Measurements from ENCODE around the gene VWC2.

The VWC2 gene

GRCh38 chr7:49850921-49851613 is 77.6 kb downstream of the VWC2 start:
- no peak for TF ChIP-seq GATA2 (IDR thresholded peaks at IDR 0.05; ENCODE audit: low read depth, low read length)
- TF ChIP-seq GATA3 (IDR thresholded peaks at IDR 0.05; ENCODE audit: low read depth, low read length): no peak

- TF ChIP-seq GATA3 (IDR thresholded peaks at IDR 0.05; ENCODE audit: low read depth, low read length) (no peak), GATA2 (IDR thresholded peaks at IDR 0.05; ENCODE audit: low read depth, low read length) (no peak)
Observed at GRCh38 chr7:49852619-49853462, 79.4 kb downstream of the VWC2 start.

GRCh38 chr7:49855281-49855980 is 82.0 kb downstream of the VWC2 start:
- TF ChIP-seq GATA3 (IDR thresholded peaks at IDR 0.05; ENCODE audit: low read depth, low read length) (no peak), GATA2 (IDR thresholded peaks at IDR 0.05; ENCODE audit: low read depth, low read length) (no peak)

GRCh38 chr7:49860293-49860692 is 86.9 kb downstream of the VWC2 start:
- TF ChIP-seq GATA2 (IDR thresholded peaks at IDR 0.05; ENCODE audit: low read depth, low read length): no peak
- TF ChIP-seq GATA3 (IDR thresholded peaks at IDR 0.05; ENCODE audit: low read depth, low read length): no peak

GRCh38 chr7:49866076-49866735 is 92.8 kb downstream of the VWC2 start:
- TF ChIP-seq GATA2 (IDR thresholded peaks at IDR 0.05; ENCODE audit: low read depth, low read length) (no peak), GATA3 (IDR thresholded peaks at IDR 0.05; ENCODE audit: low read depth, low read length) (no peak)

GRCh38 chr7:49866910-49867309 is 93.5 kb downstream of the VWC2 start:
- TF ChIP-seq GATA3 (IDR thresholded peaks at IDR 0.05; ENCODE audit: low read depth, low read length) (no peak), GATA2 (IDR thresholded peaks at IDR 0.05; ENCODE audit: low read depth, low read length) (no peak)

- no peak for TF ChIP-seq GATA2 (IDR thresholded peaks at IDR 0.05; ENCODE audit: low read depth, low read length)
- TF ChIP-seq GATA3 (IDR thresholded peaks at IDR 0.05; ENCODE audit: low read depth, low read length): no peak
Observed at GRCh38 chr7:49873420-49873819, 100.0 kb downstream of the VWC2 start.

- TF ChIP-seq GATA2 (IDR thresholded peaks at IDR 0.05; ENCODE audit: low read depth, low read length) (no peak), GATA3 (IDR thresholded peaks at IDR 0.05; ENCODE audit: low read depth, low read length) (no peak)
Observed at GRCh38 chr7:49875336-49875735, 101.9 kb downstream of the VWC2 start.

GRCh38 chr7:49876202-49876601 is 102.8 kb downstream of the VWC2 start:
- TF ChIP-seq GATA3 (IDR thresholded peaks at IDR 0.05; ENCODE audit: low read depth, low read length) (no peak), GATA2 (IDR thresholded peaks at IDR 0.05; ENCODE audit: low read depth, low read length) (no peak)

- TF ChIP-seq GATA2 (IDR thresholded peaks at IDR 0.05; ENCODE audit: low read depth, low read length) (no peak), GATA3 (IDR thresholded peaks at IDR 0.05; ENCODE audit: low read depth, low read length) (no peak)
Observed at GRCh38 chr7:49878089-49878488, 104.7 kb downstream of the VWC2 start.

- TF ChIP-seq GATA3 (IDR thresholded peaks at IDR 0.05; ENCODE audit: low read depth, low read length) (no peak), GATA2 (IDR thresholded peaks at IDR 0.05; ENCODE audit: low read depth, low read length) (no peak)
Observed at GRCh38 chr7:49878627-49879026, 105.2 kb downstream of the VWC2 start.

GRCh38 chr7:49883933-49884332 is 110.5 kb downstream of the VWC2 start:
- TF ChIP-seq GATA2 (IDR thresholded peaks at IDR 0.05; ENCODE audit: low read depth, low read length) (no peak), GATA3 (IDR thresholded peaks at IDR 0.05; ENCODE audit: low read depth, low read length) (no peak)

- TF ChIP-seq GATA2 (IDR thresholded peaks at IDR 0.05; ENCODE audit: low read depth, low read length) (no peak), GATA3 (IDR thresholded peaks at IDR 0.05; ENCODE audit: low read depth, low read length) (no peak)
Observed at GRCh38 chr7:49885593-49886285, 112.3 kb downstream of the VWC2 start.

Measured in SH-SY5Y (cell line).